ENCODE data around the gene LGR5.

- no peak for TF ChIP-seq ZNF225 (CRISPR knock-in tag; IDR thresholded peaks at IDR 0.05)
- no peak for TF ChIP-seq ZNF350 (CRISPR knock-in tag; IDR thresholded peaks at IDR 0.05; ENCODE audit: borderline replicate concordance, low read depth)
- TF ChIP-seq FOXC1 (CRISPR knock-in tag; IDR thresholded peaks at IDR 0.05; ENCODE audit: borderline replicate concordance), result no peak
- TF ChIP-seq FOXA1 (IDR thresholded peaks at IDR 0.05), result no peak
- TF ChIP-seq FOXA1 (CRISPR knock-in tag; IDR thresholded peaks at IDR 0.05), result no peak
- TF ChIP-seq CTCF (CRISPR knock-in tag; IDR thresholded peaks at IDR 0.05), result no peak
- TF ChIP-seq ZSCAN30 (CRISPR knock-in tag; IDR thresholded peaks at IDR 0.05), result no peak
- TF ChIP-seq NR2F6 (IDR thresholded peaks at IDR 0.05), result no peak
- no peak for TF ChIP-seq NR2F6 (CRISPR knock-in tag; IDR thresholded peaks at IDR 0.05)
- no peak for TF ChIP-seq MZF1 (CRISPR knock-in tag; IDR thresholded peaks at IDR 0.05; ENCODE audit: borderline replicate concordance)
- TF ChIP-seq POLR2AphosphoS5 (IDR thresholded peaks at IDR 0.05; ENCODE audit: low read depth, low read length), result no peak
- no peak for TF ChIP-seq ZNF484 (CRISPR knock-in tag; IDR thresholded peaks at IDR 0.05; ENCODE audit: borderline replicate concordance, low read depth)
- TF ChIP-seq JDP2 (CRISPR knock-in tag; IDR thresholded peaks at IDR 0.05; ENCODE audit: borderline replicate concordance), result no peak
Observed at GRCh38 chr12:71430756-71431155, 8.8 kb upstream of the LGR5 start.
